Stomach (tissue), 4 donors: ENCODE measurements around the gene SNCA.

ENCODE experiments used
- POLR2A ChIP-seq, 4 donors: fragments of 450-650 bp; IDR thresholded peaks; one replicate each; pipeline ENCODE4 v1.6.1; 2016; ENCODE audit warnings: antibody characterized with exemption in 4 of 4, control low read depth in 2 of 4, mild to moderate bottlenecking in 1 of 4, moderate library complexity in 1 of 4
- POLR2AphosphoS5 ChIP-seq, 3 donors: sonication (generic); formaldehyde crosslinking; IDR thresholded peaks; one replicate each; pipeline ENCODE4 v1.6.1; 2016; ENCODE audit warnings: antibody characterized with exemption in 3 of 3
- TF ChIP-seq, protein P1 (sequence below), 7 experiments: fragments of 450-650 bp in 4 of 7; fragments of 200-600 bp in 3 of 7; sonication (generic) in 3 of 7; IDR thresholded peaks; one replicate each; pipeline ENCODE4 v1.5.1; 2016 to 2019; ENCODE audit warnings: antibody characterized with exemption in 7 of 7, control low read depth in 2 of 7, mild to moderate bottlenecking in 1 of 7

- TF ChIP-seq, protein P1, sequence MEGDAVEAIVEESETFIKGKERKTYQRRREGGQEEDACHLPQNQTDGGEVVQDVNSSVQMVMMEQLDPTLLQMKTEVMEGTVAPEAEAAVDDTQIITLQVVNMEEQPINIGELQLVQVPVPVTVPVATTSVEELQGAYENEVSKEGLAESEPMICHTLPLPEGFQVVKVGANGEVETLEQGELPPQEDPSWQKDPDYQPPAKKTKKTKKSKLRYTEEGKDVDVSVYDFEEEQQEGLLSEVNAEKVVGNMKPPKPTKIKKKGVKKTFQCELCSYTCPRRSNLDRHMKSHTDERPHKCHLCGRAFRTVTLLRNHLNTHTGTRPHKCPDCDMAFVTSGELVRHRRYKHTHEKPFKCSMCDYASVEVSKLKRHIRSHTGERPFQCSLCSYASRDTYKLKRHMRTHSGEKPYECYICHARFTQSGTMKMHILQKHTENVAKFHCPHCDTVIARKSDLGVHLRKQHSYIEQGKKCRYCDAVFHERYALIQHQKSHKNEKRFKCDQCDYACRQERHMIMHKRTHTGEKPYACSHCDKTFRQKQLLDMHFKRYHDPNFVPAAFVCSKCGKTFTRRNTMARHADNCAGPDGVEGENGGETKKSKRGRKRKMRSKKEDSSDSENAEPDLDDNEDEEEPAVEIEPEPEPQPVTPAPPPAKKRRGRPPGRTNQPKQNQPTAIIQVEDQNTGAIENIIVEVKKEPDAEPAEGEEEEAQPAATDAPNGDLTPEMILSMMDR (IDR thresholded peaks at IDR 0.05): no peak
- TF ChIP-seq POLR2AphosphoS5 (IDR thresholded peaks at IDR 0.05) (no peak), POLR2A (IDR thresholded peaks at IDR 0.05) (no peak)
These were observed 155.7 kb downstream of the SNCA start for GRCh38 chr4:89681219-89681618.
